Measurements from ENCODE around the gene PECR.

DNA sequence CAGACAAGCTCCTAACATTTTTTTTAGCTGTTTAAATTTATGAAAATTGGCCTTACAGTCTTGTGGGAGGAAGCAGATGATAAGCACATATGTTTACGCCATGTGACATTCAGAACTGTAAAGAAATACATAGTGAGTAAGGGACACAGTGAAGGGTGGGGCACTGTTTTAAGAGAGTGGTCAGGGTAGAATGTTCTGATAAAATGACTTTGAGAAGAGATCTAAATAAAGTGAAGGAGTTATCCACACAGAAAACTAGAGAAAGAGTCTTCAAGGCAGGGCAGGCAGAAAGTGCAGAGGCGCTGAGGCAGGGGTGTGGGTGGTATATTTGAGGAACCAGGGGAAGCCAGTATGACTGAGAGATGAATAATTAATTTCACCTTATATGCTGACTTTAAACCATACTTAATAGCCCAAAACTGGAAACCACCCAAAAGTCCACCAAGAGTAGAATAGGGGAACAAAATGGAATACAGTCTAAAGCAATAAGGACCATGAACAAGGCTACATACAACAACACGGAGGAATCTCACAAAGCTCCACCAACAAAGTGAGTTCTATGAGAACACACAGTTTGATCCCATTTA lies 76.8 kb downstream of the PECR start:
- TF ChIP-seq EZH2 (IDR thresholded peaks at IDR 0.05; ENCODE audit: insufficient read depth, poor library complexity, severe bottlenecking) = no peak
- TF ChIP-seq EZH2phosphoT487 (IDR thresholded peaks at IDR 0.05; ENCODE audit: insufficient read depth, low read depth) = no peak
